Naive B cell (primary cell): ENCODE results near the gene NCK2. TPM values are rescaled to one million over a fixed set of nuclear protein-coding genes. Genes with fewer than 3 reads are reported as not detected.
A peak's percentile ranks its signal among the peaks of the same experiment; 100 is the strongest.

ENCODE experiments used
- ATAC-seq, 2 donors: fragments of 150-1000 bp; cut with Tn5 transposase; 2 replicates each; pipeline ENCODE4 v1.10.0; 2021; ENCODE audit warnings: low read depth in 2 of 2, mild to moderate bottlenecking in 2 of 2, moderate library complexity in 2 of 2
- DNase-seq: peaks from one replicate; pipeline ENCODE4 v3.0.0; 2022
- H3K27ac Mint-ChIP-seq, 6 donors: one replicate each; pipeline ENCODE4 v1.8.0; 2020 to 2022; ENCODE audit warnings: mild to moderate bottlenecking in 6 of 6, mixed read lengths in 6 of 6, moderate library complexity in 5 of 6, inconsistent platforms in 2 of 6
- H3K27me3 Mint-ChIP-seq, 3 donors: one replicate each; pipeline ENCODE4 v1.8.0; 2021 to 2022; ENCODE audit warnings: mixed read lengths in 3 of 3, mild to moderate bottlenecking in 1 of 3
- H3K36me3 Mint-ChIP-seq, 2 donors: one replicate each; pipeline ENCODE4 v1.8.0; 2020 to 2022; ENCODE audit warnings: mixed read lengths in 2 of 2, inconsistent platforms in 1 of 2, mild to moderate bottlenecking in 1 of 2
- H3K4me1 Mint-ChIP-seq, 3 donors: one replicate each; pipeline ENCODE4 v1.8.0; 2020 to 2022; ENCODE audit warnings: mixed read lengths in 3 of 3, inconsistent platforms in 1 of 3, mild to moderate bottlenecking in 1 of 3, moderate library complexity in 1 of 3
- H3K4me3 Mint-ChIP-seq, 8 donors: one replicate each; pipeline ENCODE4 v1.8.0; 2020 to 2022; ENCODE audit warnings: mild to moderate bottlenecking in 8 of 8, mixed read lengths in 8 of 8, moderate library complexity in 8 of 8, inconsistent platforms in 2 of 8
- H3K9me3 Mint-ChIP-seq, 7 donors: one replicate each; pipeline ENCODE4 v1.8.0; 2020 to 2022; ENCODE audit warnings: mixed read lengths in 7 of 7, mild to moderate bottlenecking in 5 of 7, inconsistent platforms in 2 of 7, moderate library complexity in 1 of 7
- polyA plus RNA-seq, 6 donors: library from polyadenylated mRNA; unstranded; fragments of 300-500 nt; fragmentation: Illumina TruSeq; gene quantifications; one replicate each; pipeline ENCODE4 v1.2.3, GENCODE V29; 2021; ENCODE audit warnings: low read depth in 6 of 6

The NCK2 gene
- polyA plus RNA-seq, 6 donors from 2014 or later: 70.7 to 108 (median 76.7) TPM

GRCh38 chr2:105821428-105822125, 76.9 kb downstream of the NCK2 start:
- ATAC-seq: no peak
- peak overlapping the region in 4 of 8 donors; percentile 45 to 73 (median 48) for H3K4me3 Mint-ChIP-seq
- DNase-seq: no peak
- peaks cover 30 to 46% of the 10 kb centered on the region in 2 donors for H3K36me3 Mint-ChIP-seq
- H3K4me1 Mint-ChIP-seq: peaks cover 53 to 74% (median 63%) of the 10 kb centered on the region in 3 donors
- H3K27ac Mint-ChIP-seq: peak overlapping the region; percentile 62 to 93 (median 88)
- H3K9me3 Mint-ChIP-seq: peaks cover 3 to 9% (median 7%) of the 10 kb centered on the region in 7 donors
- no peaks in the 10 kb centered on the region for H3K27me3 Mint-ChIP-seq

- Mint-ChIP-seq H3K27me3 (no peaks in the 10 kb centered on the region), H3K36me3 (peaks cover 30 to 43% of the 10 kb centered on the region in 2 donors)
These were observed 77.5 kb downstream of the NCK2 start for GRCh38 chr2:105822186-105822585.

GRCh38 chr2:105824446-105824845, 79.7 kb downstream of the NCK2 start:
- Mint-ChIP-seq H3K9me3 (peaks cover 4 to 24% (median 14%) of the 10 kb centered on the region in 7 donors), H3K27ac (peak overlapping the region; percentile 77 to 95 (median 90)), H3K36me3 (peaks cover 24 to 54% of the 10 kb centered on the region in 2 donors), H3K4me1 (peaks cover 72 to 86% (median 82%) of the 10 kb centered on the region in 3 donors), H3K27me3 (no peaks in the 10 kb centered on the region), H3K4me3 (peak overlapping the region in 3 of 8 donors; percentile 12 to 47 (median 30))
- ATAC-seq: no peak
- DNase-seq: no peak

More at GRCh38 chr2:105822186-105822585, 77.5 kb downstream of the NCK2 start:
- H3K4me1 Mint-ChIP-seq: peaks cover 53 to 71% (median 65%) of the 10 kb centered on the region in 3 donors
- H3K4me3 Mint-ChIP-seq: peak overlapping the region in 6 of 8 donors; percentile 22 to 73 (median 48)
- no peak for DNase-seq
- H3K9me3 Mint-ChIP-seq: peaks cover 4 to 14% (median 9%) of the 10 kb centered on the region in 7 donors
- H3K27ac Mint-ChIP-seq: peak overlapping the region; percentile 62 to 93 (median 88)
- peak; percentile 97 to 98 for ATAC-seq

- peaks cover 47 to 81% of the 10 kb centered on the region in 2 donors for H3K36me3 Mint-ChIP-seq
- H3K27me3 Mint-ChIP-seq: no peaks in the 10 kb centered on the region
- peak overlapping the region in 1 of 8 donors; percentile 49 for H3K4me3 Mint-ChIP-seq
- peaks cover 70 to 85% (median 81%) of the 10 kb centered on the region in 3 donors for H3K4me1 Mint-ChIP-seq
- H3K27ac Mint-ChIP-seq: peak overlapping the region in 5 of 6 donors; percentile 69 to 93 (median 73)
- ATAC-seq: peak; percentile 32 to 52
- H3K9me3 Mint-ChIP-seq: peaks cover 10 to 45% (median 33%) of the 10 kb centered on the region in 7 donors
- DNase-seq: no peak
These were observed 82.8 kb downstream of the NCK2 start for GRCh38 chr2:105827351-105828096.

- H3K9me3 Mint-ChIP-seq: peaks cover 11 to 54% (median 41%) of the 10 kb centered on the region in 7 donors
- H3K4me1 Mint-ChIP-seq: peaks cover 62 to 82% (median 81%) of the 10 kb centered on the region in 3 donors
- no peak for DNase-seq
- H3K27ac Mint-ChIP-seq: peak overlapping the region; percentile 65 to 93 (median 80)
- no peaks in the 10 kb centered on the region for H3K27me3 Mint-ChIP-seq
- H3K4me3 Mint-ChIP-seq: peak overlapping the region in 6 of 8 donors; percentile 16 to 81 (median 50)
- peaks cover 58 to 81% of the 10 kb centered on the region in 2 donors for H3K36me3 Mint-ChIP-seq
- ATAC-seq: peak; percentile 39 to 50
These were observed 83.8 kb downstream of the NCK2 start for GRCh38 chr2:105828558-105828957.

GRCh38 chr2:105834931-105835330, 90.2 kb downstream of the NCK2 start:
- peaks cover 58 to 89% (median 83%) of the 10 kb centered on the region in 3 donors for H3K4me1 Mint-ChIP-seq
- ATAC-seq (peak; percentile 90 to 94), DNase-seq (peak; percentile 77)
- peak overlapping the region; percentile 22 to 83 (median 44) for H3K4me3 Mint-ChIP-seq
- peaks cover 63 to 80% of the 10 kb centered on the region in 2 donors for H3K36me3 Mint-ChIP-seq
- no peaks in the 10 kb centered on the region for H3K27me3 Mint-ChIP-seq
- peak overlapping the region; percentile 58 to 99 (median 94) for H3K27ac Mint-ChIP-seq
- H3K9me3 Mint-ChIP-seq: peaks cover 21 to 69% (median 64%) of the 10 kb centered on the region in 7 donors

- Mint-ChIP-seq H3K4me3 (peak overlapping the region in 7 of 8 donors; percentile 16 to 83 (median 56)), H3K27ac (peak overlapping the region; percentile 73 to 93 (median 82)), H3K27me3 (no peaks in the 10 kb centered on the region), H3K36me3 (peaks cover 64 to 75% of the 10 kb centered on the region in 2 donors), H3K9me3 (peaks cover 15 to 62% (median 54%) of the 10 kb centered on the region in 7 donors), H3K4me1 (peaks cover 57 to 89% (median 87%) of the 10 kb centered on the region in 3 donors)
- ATAC-seq: no peak
- no peak for DNase-seq
These were observed 91.6 kb downstream of the NCK2 start for GRCh38 chr2:105836341-105836740.

- peak overlapping the region in 7 of 8 donors; percentile 25 to 70 (median 56) for H3K4me3 Mint-ChIP-seq
- no peaks in the 10 kb centered on the region for H3K27me3 Mint-ChIP-seq
- H3K9me3 Mint-ChIP-seq: peaks cover 15 to 56% (median 47%) of the 10 kb centered on the region in 7 donors
- peaks cover 63 to 90% (median 86%) of the 10 kb centered on the region in 3 donors for H3K4me1 Mint-ChIP-seq
- DNase-seq (no peak), ATAC-seq (no peak)
- peaks cover 62 to 75% of the 10 kb centered on the region in 2 donors for H3K36me3 Mint-ChIP-seq
- H3K27ac Mint-ChIP-seq: peak overlapping the region in 4 of 6 donors; percentile 21 to 93 (median 73)
These were observed 92.4 kb downstream of the NCK2 start for GRCh38 chr2:105836840-105837692.

GRCh38 chr2:105839793-105840192, 95.1 kb downstream of the NCK2 start:
- H3K9me3 Mint-ChIP-seq: peaks cover 10 to 29% (median 24%) of the 10 kb centered on the region in 7 donors
- ATAC-seq: no peak
- H3K4me3 Mint-ChIP-seq: peak overlapping the region in 7 of 8 donors; percentile 17 to 73 (median 40)
- H3K36me3 Mint-ChIP-seq: peaks cover 49 to 59% of the 10 kb centered on the region in 2 donors
- DNase-seq: no peak
- H3K27me3 Mint-ChIP-seq: no peaks in the 10 kb centered on the region
- H3K4me1 Mint-ChIP-seq: peaks cover 66 to 92% (median 83%) of the 10 kb centered on the region in 3 donors
- H3K27ac Mint-ChIP-seq: peak overlapping the region; percentile 27 to 90 (median 82)

GRCh38 chr2:105840933-105841332, 96.2 kb downstream of the NCK2 start:
- H3K36me3 Mint-ChIP-seq: peaks cover 40 to 53% of the 10 kb centered on the region in 2 donors
- peaks cover 8 to 19% (median 15%) of the 10 kb centered on the region in 7 donors for H3K9me3 Mint-ChIP-seq
- H3K4me1 Mint-ChIP-seq: peaks cover 61 to 89% (median 82%) of the 10 kb centered on the region in 3 donors
- H3K4me3 Mint-ChIP-seq: peak overlapping the region in 1 of 8 donors; percentile 30
- H3K27ac Mint-ChIP-seq: peak overlapping the region in 2 of 6 donors; percentile 79 to 86
- no peaks in the 10 kb centered on the region for H3K27me3 Mint-ChIP-seq
- ATAC-seq (no peak), DNase-seq (no peak)

- ATAC-seq (no peak), DNase-seq (no peak)
- Mint-ChIP-seq H3K9me3 (peaks cover 4 to 13% (median 9%) of the 10 kb centered on the region in 7 donors), H3K4me3 (peak overlapping the region in 4 of 8 donors; percentile 13 to 43 (median 36)), H3K27ac (peak overlapping the region in 2 of 6 donors; percentile 48 to 79), H3K27me3 (no peaks in the 10 kb centered on the region), H3K36me3 (peaks cover 34 to 50% of the 10 kb centered on the region in 2 donors), H3K4me1 (peaks cover 62 to 89% (median 82%) of the 10 kb centered on the region in 3 donors)
These were observed 96.8 kb downstream of the NCK2 start for GRCh38 chr2:105841551-105841950.

- no peak for DNase-seq
- Mint-ChIP-seq H3K27ac (peak overlapping the region in 4 of 6 donors; percentile 1 to 76 (median 44)), H3K9me3 (peaks cover 0 to 4% (median 4%) of the 10 kb centered on the region in 7 donors), H3K36me3 (peaks cover 26 to 52% of the 10 kb centered on the region in 2 donors), H3K4me1 (peaks cover 64 to 89% (median 82%) of the 10 kb centered on the region in 3 donors), H3K4me3 (peak overlapping the region in 2 of 8 donors; percentile 7 to 31), H3K27me3 (no peaks in the 10 kb centered on the region)
- no peak for ATAC-seq
These were observed 97.8 kb downstream of the NCK2 start for GRCh38 chr2:105842555-105842954.
